GM13977 (cell line): ENCODE data around the gene IGF2R.

ENCODE experiments used
- DNase-seq: peaks from one replicate; pipeline ENCODE4 v3.0.0; 2012; ENCODE audit warnings: low spot score
- in situ Hi-C: fragments of 300-500 bp; cut with MboI; formaldehyde crosslinking; loops from one replicate; pipeline ENCODE4 v1.12.0; 2022; ENCODE audit warnings: low sequenced_read_pairs, low pct_unique_long_range_greater_than_20kb, mixed read lengths, inconsistent platforms; ENCODE audit not compliant: unreplicated experiment
- TF ChIP-seq, protein P1 (sequence below): IDR thresholded peaks from 2 replicates; pipeline ENCODE4 v1.5.1; 2012; ENCODE audit warnings: mild to moderate bottlenecking, control low read depth; ENCODE audit not compliant: insufficient read depth; ENCODE audit errors: extremely low read depth, missing control alignments

IGF2R gene

GRCh38 chr6:160070427-160070826 is 101.5 kb downstream of the IGF2R start:
- no peak for DNase-seq
- TF ChIP-seq, protein P1, sequence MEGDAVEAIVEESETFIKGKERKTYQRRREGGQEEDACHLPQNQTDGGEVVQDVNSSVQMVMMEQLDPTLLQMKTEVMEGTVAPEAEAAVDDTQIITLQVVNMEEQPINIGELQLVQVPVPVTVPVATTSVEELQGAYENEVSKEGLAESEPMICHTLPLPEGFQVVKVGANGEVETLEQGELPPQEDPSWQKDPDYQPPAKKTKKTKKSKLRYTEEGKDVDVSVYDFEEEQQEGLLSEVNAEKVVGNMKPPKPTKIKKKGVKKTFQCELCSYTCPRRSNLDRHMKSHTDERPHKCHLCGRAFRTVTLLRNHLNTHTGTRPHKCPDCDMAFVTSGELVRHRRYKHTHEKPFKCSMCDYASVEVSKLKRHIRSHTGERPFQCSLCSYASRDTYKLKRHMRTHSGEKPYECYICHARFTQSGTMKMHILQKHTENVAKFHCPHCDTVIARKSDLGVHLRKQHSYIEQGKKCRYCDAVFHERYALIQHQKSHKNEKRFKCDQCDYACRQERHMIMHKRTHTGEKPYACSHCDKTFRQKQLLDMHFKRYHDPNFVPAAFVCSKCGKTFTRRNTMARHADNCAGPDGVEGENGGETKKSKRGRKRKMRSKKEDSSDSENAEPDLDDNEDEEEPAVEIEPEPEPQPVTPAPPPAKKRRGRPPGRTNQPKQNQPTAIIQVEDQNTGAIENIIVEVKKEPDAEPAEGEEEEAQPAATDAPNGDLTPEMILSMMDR = no peak
- in situ Hi-C loops = no loop called here

GRCh38 chr6:160070831-160071230 is 101.9 kb downstream of the IGF2R start:
- DNase-seq = no peak
- in situ Hi-C loops = no loop called here
- TF ChIP-seq, protein P1 = no peak

DNA sequence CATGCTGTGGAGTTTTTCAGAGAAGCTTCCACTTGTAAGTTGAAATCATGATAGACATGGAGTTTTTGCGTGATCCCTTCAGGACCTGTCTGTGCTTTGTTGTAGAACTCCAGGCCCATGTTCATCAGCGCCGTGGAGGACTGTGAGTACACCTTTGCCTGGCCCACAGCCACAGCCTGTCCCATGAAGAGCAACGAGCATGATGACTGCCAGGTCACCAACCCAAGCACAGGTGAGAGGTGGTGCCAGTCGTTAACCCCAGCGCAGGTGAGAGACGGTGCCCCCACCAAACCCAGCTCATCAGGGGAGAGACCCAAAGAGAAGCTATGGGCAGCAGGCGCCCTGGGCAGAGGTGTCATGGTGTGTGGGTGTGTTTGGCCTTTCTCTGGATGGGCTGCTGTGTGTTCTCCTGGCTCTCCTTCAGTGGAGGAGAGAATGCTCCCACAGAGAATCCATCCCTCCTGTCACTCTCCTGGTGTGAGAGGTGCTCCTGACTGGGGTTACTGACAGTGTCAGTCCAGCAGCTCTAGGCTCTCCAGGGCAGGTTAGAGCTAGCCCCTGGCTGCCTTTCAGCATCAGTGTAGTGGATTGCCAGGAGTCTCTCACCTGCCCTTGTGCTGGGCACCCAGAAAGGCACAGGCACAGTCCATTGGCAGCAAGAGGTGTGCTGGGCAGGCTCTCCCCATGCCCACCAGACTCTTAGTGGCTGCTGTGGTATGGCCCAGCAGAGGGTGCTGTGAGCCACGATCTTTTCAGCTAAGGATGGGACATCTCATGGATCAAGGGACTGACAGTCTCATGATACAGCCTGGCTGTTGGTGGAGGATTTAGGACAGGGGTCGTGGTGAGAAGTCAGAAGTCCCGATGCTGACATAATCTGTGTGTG is 103.2 kb downstream of the IGF2R start:
- TF ChIP-seq, protein P1 = peak; percentile 42
- no peak for DNase-seq
- in situ Hi-C loops = no loop called here

DNA sequence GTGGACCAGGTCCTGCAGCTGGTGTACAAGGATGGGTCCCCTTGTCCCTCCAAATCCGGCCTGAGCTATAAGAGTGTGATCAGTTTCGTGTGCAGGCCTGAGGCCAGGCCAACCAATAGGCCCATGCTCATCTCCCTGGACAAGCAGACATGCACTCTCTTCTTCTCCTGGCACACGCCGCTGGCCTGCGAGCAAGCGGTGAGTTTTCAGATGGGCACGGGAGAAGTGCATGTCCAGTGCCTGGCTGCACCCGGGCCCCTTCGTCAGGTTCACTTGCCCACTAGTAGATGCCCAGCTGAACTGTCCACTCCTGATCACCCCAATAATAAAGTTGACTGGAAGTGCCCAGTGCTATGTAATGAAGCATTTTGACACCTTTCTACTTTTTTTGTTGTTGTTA is 104.4 kb downstream of the IGF2R start:
- no peak for DNase-seq
- in situ Hi-C loops = no loop called here
- TF ChIP-seq, protein P1 = no peak

- TF ChIP-seq, protein P1 = no peak
- in situ Hi-C loops = no loop called here
- DNase-seq = peak; percentile 58
These were observed 107.1 kb downstream of the IGF2R start for GRCh38 chr6:160076009-160076408.

DNA sequence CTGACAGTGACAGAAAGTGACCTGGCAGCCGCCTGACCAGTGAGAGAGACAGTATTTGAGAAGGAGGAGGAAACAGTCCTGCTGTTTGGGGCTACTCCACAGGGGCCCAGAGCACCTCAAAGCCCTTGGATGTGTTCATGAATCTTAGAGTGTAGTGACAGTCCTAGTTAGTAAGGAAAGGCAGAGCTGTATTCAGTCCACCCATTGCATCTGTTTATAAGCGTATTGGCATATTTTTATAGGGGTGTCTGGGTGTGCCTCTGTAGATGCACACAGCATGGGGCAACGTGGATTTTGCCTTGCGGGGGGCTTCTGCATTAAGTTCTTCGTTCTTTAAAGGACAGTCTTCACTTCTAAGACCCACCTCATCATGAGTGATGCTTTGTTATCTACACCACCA is 108.1 kb downstream of the IGF2R start:
- in situ Hi-C loops = no loop called here
- TF ChIP-seq, protein P1 = no peak

DNA sequence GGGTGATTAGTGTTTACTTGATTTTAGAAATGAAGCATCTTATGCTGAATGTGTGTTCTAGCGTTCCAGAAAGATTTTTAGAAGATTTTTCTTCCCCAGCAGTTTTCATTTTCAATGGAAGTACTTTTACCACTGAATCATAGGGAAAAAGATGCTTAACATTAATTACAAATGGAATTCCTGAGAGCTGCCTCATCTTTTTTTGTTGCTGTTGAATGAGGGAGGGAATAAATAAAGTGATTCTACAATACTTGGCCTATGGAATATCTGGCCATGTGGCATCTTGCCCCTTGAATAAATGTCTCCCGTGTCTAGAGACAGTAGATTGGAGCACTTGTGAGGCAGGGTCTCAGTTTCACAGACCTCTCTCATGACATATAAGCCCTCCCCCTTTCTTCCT is 108.6 kb downstream of the IGF2R start:
- DNase-seq = no peak
- TF ChIP-seq, protein P1 = no peak
- in situ Hi-C loops = no loop called here

More for the DNA sequence above, 108.1 kb downstream of the IGF2R start:
- DNase-seq = no peak
